CD4-positive, alpha-beta T cell (primary cell): ENCODE data around the gene USP19. TPM values are rescaled to one million over a fixed set of nuclear protein-coding genes. Genes with fewer than 3 reads are reported as not detected.

Experiments
- ATAC-seq: fragments of 200-7000 bp; cut with Tn5 transposase; one replicate; pipeline ENCODE4 v1.10.0; 2022; ENCODE audit warnings: mild to moderate bottlenecking; ENCODE audit not compliant: poor library complexity
- CTCF ChIA-PET: fragments of 350-600 bp; sonication (Branson Sonifier 250); formaldehyde crosslinking; loops from one replicate; lab custom pipeline; 2021; ENCODE audit warnings: antibody characterized with exemption, inconsistent platforms; lab: Charles Lee
- POLR2A ChIA-PET: fragments of 350-600 bp; sonication (Branson Sonifier 250); formaldehyde crosslinking; loops from one replicate; lab custom pipeline; 2021; ENCODE audit warnings: antibody characterized with exemption, inconsistent platforms; lab: Charles Lee
- DNase-seq, 14 experiments: peaks; one replicate each; pipeline ENCODE4 v3.0.0-alpha.2; 2013 to 2020; ENCODE audit warnings: mixed read lengths in 2 of 14
- H3K27ac ChIP-seq, 2 donors: one replicate each; pipeline versions ENCODE4 v1.5.1 to v1.7.0; 2013; ENCODE audit warnings: low read length in 2 of 2, low read depth in 1 of 2, mild to moderate bottlenecking in 1 of 2
- H3K27me3 ChIP-seq, 2 experiments: 1 replicate in 1 of 2; 2 replicates in 1 of 2; pipeline versions ENCODE4 v1.6.1 to v1.7.0; 2013; ENCODE audit warnings: low read length in 2 of 2, control low read depth in 1 of 2, mild to moderate bottlenecking in 1 of 2, moderate library complexity in 1 of 2; ENCODE audit not compliant: insufficient read depth in 2 of 2, control insufficient read depth in 1 of 2
- H3K36me3 ChIP-seq: one replicate; pipeline ENCODE4 v1.6.1; 2013; ENCODE audit warnings: low read length, control low read depth; ENCODE audit not compliant: insufficient read depth
- H3K4me1 ChIP-seq: one replicate; pipeline ENCODE4 v1.6.1; 2013; ENCODE audit warnings: low read length, control low read depth; ENCODE audit not compliant: insufficient read depth
- H3K4me3 ChIP-seq: one replicate; pipeline ENCODE4 v1.5.1; 2013; ENCODE audit warnings: mild to moderate bottlenecking, low read length, moderate library complexity
- H3K9me3 ChIP-seq, 2 experiments: 1 replicate in 1 of 2; 2 replicates in 1 of 2; pipeline versions ENCODE4 v1.6.1 to v1.7.0; 2013; ENCODE audit warnings: low read length in 2 of 2, mild to moderate bottlenecking in 2 of 2, control low read depth in 1 of 2, moderate library complexity in 1 of 2; ENCODE audit not compliant: control insufficient read depth in 1 of 2, insufficient read depth in 1 of 2
- H3K27ac Mint-ChIP-seq: one replicate; pipeline ENCODE4 v1.8.0; 2020; ENCODE audit warnings: mixed read lengths
- H3K27me3 Mint-ChIP-seq: one replicate; pipeline ENCODE4 v1.8.0; 2021; ENCODE audit warnings: mixed read lengths
- H3K36me3 Mint-ChIP-seq: one replicate; pipeline ENCODE4 v1.8.0; 2021; ENCODE audit warnings: low read depth, mixed read lengths
- H3K4me1 Mint-ChIP-seq: one replicate; pipeline ENCODE4 v1.8.0; 2021; ENCODE audit warnings: low read depth, mixed read lengths
- H3K4me3 Mint-ChIP-seq: one replicate; pipeline ENCODE4 v1.8.0; 2020; ENCODE audit warnings: mild to moderate bottlenecking, mixed read lengths
- H3K9me3 Mint-ChIP-seq: one replicate; pipeline ENCODE4 v1.8.0; 2020; ENCODE audit warnings: mixed read lengths
- intact Hi-C, 2 experiments: fragments of 100-400 bp; cut with DNase I in 1 of 2; cut with micrococcal nuclease in 1 of 2; formaldehyde crosslinking; loops; one replicate each; pipeline versions ENCODE4 v1.15.1 to v1.9.0; 2023 to 2025; cut with DNase I, micrococcal nuclease
- total RNA-seq, 174 experiments: library from RNA in 2 of 174; stranded (reverse) in 2 of 174; gene quantifications; one replicate each; pipeline ENCODE4 v1.2.3 and lab custom pipeline; 2021 to 2026
- TF ChIP-seq, protein P1 (sequence below): fragments of 200-600 bp; IDR thresholded peaks from one replicate; pipeline ENCODE4 v1.8.0; 2022; ENCODE audit warnings: antibody characterized with exemption, mild to moderate bottlenecking

The USP19 gene
- total RNA-seq, 2 experiments from 2014 or later, result 84.9 to 86.2 TPM

DNA sequence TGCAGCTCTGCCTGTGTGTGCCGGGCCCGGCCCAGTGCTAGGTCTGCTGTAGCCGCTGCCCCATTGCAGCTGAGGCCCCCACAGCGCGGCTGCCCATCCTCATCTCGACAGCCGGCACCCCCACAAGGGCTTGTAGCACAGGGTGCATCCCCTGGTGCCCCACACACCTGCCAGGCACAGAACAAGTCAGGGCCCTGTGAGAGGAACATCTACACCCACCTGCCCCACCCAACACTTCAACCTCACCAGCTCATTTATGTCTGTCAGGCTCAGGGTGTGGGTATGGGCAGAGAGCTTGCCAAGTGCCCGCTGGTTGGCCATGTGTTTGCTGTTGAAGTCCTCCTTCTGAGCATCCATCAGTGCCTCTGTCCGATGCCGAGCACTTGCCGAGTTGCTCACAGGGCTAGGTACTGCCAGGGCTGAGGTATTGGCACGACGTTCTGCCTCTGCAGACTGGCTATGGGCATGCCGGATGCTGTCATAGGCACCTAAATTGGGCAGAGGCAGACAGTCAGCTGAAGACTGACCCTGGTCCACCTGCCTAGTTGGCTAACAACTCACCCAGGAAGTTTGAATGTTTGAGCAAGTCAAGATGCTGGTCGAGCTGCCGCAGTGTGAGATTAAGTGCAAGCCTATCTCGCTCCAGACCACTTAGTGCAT lies 2.4 kb upstream of the USP19 start:
- intact Hi-C loops, result loop anchor here in 1 of 2 experiments (1.0 to 10.0 kb wide), 3 partner anchors 37 to 552 kb away; partner anchors contain the start of genes APEH and NDUFAF3
- no peak overlapping the region for H3K27ac Mint-ChIP-seq
- POLR2A ChIA-PET, result no interaction called here

DNA sequence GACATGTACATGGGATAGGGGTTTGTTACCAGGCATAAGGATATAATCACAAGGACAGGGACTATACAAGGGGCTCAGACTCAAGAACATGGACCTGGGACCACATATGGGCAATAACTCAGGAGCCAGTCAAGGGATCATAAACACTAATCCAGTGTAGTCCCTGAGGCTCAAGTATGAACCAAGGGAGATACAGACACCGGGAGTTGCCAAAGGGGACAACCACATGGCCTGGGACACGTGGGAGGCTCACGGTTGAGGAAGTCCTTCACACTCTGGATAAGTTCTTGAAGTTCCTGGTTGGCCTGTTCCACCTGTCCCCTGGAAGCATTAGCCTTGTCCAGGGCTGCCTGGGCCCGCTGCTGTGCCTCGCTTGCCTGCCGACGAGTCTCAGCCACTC lies 1.8 kb upstream of the USP19 start:
- ATAC-seq (no peak), DNase-seq (no peak)
- Mint-ChIP-seq H3K9me3 (no peaks in the 10 kb centered on the region), H3K27me3 (no peaks in the 10 kb centered on the region), H3K4me1 (peaks cover 23% of the 10 kb centered on the region), H3K27ac (peak overlapping the region; percentile 95), H3K4me3 (peak overlapping the region; percentile 93), H3K36me3 (peaks cover 19% of the 10 kb centered on the region)
- intact Hi-C loops, result loop anchor here in 1 of 2 experiments (5.0 to 10.0 kb wide), 2 partner anchors 100 to 552 kb away; partner anchors contain the start of genes APEH and NDUFAF3
- Histone ChIP-seq H3K36me3 (peaks cover 15% of the 10 kb centered on the region), H3K9me3 (no peaks in the 10 kb centered on the region), H3K4me1 (peaks cover 30% of the 10 kb centered on the region), H3K27me3 (no peaks in the 10 kb centered on the region), H3K27ac (no peak overlapping the region), H3K4me3 (no peak overlapping the region)
- CTCF ChIA-PET, result no interaction called here
- TF ChIP-seq, protein P1, sequence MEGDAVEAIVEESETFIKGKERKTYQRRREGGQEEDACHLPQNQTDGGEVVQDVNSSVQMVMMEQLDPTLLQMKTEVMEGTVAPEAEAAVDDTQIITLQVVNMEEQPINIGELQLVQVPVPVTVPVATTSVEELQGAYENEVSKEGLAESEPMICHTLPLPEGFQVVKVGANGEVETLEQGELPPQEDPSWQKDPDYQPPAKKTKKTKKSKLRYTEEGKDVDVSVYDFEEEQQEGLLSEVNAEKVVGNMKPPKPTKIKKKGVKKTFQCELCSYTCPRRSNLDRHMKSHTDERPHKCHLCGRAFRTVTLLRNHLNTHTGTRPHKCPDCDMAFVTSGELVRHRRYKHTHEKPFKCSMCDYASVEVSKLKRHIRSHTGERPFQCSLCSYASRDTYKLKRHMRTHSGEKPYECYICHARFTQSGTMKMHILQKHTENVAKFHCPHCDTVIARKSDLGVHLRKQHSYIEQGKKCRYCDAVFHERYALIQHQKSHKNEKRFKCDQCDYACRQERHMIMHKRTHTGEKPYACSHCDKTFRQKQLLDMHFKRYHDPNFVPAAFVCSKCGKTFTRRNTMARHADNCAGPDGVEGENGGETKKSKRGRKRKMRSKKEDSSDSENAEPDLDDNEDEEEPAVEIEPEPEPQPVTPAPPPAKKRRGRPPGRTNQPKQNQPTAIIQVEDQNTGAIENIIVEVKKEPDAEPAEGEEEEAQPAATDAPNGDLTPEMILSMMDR, result no peak
- POLR2A ChIA-PET, result interaction anchor here (3.3 kb wide), 1 partner anchor 29 kb away, joined by 92 read pairs; the partner anchor contains the start of gene QRICH1

More for the DNA sequence above, 2.4 kb upstream of the USP19 start:
- no peaks in the 10 kb centered on the region for H3K27me3 Mint-ChIP-seq
- Histone ChIP-seq H3K36me3 (peaks cover 9% of the 10 kb centered on the region), H3K4me1 (peaks cover 30% of the 10 kb centered on the region), H3K27me3 (no peaks in the 10 kb centered on the region), H3K4me3 (no peak overlapping the region), H3K9me3 (no peaks in the 10 kb centered on the region), H3K27ac (no peak overlapping the region)
- no peaks in the 10 kb centered on the region for H3K9me3 Mint-ChIP-seq
- no peak for ATAC-seq
- H3K4me1 Mint-ChIP-seq, result peaks cover 23% of the 10 kb centered on the region
- H3K36me3 Mint-ChIP-seq, result peaks cover 14% of the 10 kb centered on the region
- peak overlapping the region; percentile 51 for H3K4me3 Mint-ChIP-seq
- DNase-seq, result peak in 1 of 14 experiments; percentile 17
- CTCF ChIA-PET, result no interaction called here
- TF ChIP-seq, protein P1, result no peak

DNA sequence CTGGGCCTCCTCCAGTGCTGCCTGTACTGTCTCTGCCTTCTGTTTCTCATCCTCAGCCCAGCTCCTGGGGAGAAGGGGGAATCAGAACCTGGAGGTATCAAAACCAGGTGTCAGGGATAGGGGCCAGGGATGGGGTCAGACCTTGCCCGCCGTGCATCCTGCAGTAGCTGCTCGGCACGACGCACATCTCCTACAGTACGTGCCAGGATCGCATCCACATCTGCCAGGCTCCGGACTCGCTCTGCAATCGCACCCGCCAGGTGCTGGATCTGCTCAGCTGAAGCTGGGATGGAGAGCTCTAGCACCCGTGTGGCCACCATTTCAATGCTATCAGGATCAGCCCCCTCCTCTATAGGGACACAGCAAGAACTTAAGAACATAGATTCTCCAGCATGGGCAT lies 1.4 kb upstream of the USP19 start:
- DNase-seq (peak in 1 of 14 experiments; percentile 34), ATAC-seq (no peak)
- Mint-ChIP-seq H3K27me3 (no peaks in the 10 kb centered on the region), H3K4me3 (peak overlapping the region; percentile 93), H3K27ac (peak overlapping the region; percentile 95), H3K9me3 (no peaks in the 10 kb centered on the region), H3K4me1 (peaks cover 23% of the 10 kb centered on the region), H3K36me3 (peaks cover 22% of the 10 kb centered on the region)
- H3K9me3 ChIP-seq, result no peaks in the 10 kb centered on the region
- H3K4me1 ChIP-seq, result peaks cover 30% of the 10 kb centered on the region
- H3K27ac ChIP-seq, result peak overlapping the region; percentile 87 to 91
- peaks cover 19% of the 10 kb centered on the region for H3K36me3 ChIP-seq
- TF ChIP-seq, protein P1, result no peak
- no peaks in the 10 kb centered on the region for H3K27me3 ChIP-seq
- intact Hi-C loops, result loop anchor here in 1 of 2 experiments (5.0 to 10.0 kb wide), 2 partner anchors 100 to 553 kb away; partner anchors contain the start of genes APEH and NDUFAF3
- no peak overlapping the region for H3K4me3 ChIP-seq
- POLR2A ChIA-PET, result interaction anchor here (1.5 to 3.3 kb wide), 3 partner anchors 28 to 348 kb away, joined by 5 to 92 read pairs (median 22); partner anchors contain the start of genes DAG1, NDUFAF3 and QRICH1
- CTCF ChIA-PET, result interaction anchor here (3.5 kb wide), 1 partner anchor 28 kb away, joined by 27 read pairs; the partner anchor contains the start of gene QRICH1
